Measurements from ENCODE around the gene SBNO2.

The SBNO2 gene

DNA sequence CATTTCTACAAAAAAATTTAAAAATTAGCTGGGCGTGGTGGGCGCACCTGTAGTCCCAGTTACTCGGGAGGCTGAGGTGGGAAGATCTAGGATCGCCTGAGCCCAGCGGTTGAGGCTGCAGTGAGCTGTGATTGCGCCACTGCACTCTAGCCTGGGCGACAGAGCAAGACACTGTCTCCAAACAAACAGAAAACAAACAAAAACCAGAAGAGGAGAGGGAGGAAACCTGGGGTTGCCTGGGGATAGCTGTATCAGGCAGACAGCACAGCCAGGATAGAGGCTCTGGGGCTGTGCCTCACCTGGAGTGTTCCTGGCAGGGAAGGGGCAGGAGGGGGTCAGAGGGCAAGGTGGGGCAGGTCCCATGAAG is 76.3 kb downstream of the SBNO2 start:
- H3K9ac ChIP-seq (ENCODE audit: low read length), result no peak overlapping the region
- no peak overlapping the region for H3K27ac ChIP-seq (ENCODE audit: low read depth, low read length, poor library complexity, severe bottlenecking)
- no peaks in the 10 kb centered on the region for H3K27me3 ChIP-seq (ENCODE audit: insufficient read depth, low read length)

DNA sequence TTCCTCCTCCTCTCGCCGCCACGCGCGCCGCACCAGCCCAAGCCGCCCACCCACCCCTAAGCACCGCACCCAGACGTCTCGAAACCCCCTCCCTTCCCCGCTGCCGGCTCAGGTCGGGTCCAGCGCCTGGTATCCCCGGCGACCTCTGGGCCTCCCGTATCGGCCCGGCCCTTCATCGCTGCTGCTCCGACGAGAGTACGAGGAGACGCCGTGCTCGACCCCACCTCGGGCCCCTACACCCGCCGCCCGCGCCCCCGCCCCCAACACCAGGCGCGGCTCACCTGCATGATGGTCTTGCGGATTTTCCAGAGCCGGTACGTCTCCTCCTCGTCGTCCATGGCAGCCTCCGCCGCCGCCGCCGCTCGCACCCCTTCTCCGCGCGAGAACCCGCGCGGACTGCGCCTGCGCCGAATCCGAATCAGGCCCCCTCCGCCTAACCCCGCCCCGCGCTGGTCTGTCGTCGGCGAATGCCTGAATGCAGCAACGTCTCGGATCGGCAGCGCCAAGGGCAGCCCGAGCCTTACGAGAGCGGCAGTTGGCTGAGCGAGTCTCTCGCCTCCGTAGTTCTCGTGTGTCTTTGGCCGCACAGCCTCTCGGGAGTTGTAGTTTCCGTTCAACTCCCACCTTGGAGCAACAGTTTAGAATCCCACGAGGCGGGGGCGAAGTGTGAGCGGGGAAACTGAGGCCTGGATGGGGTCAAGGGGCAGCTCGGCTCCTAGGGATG is 78.9 kb downstream of the SBNO2 start, which contains the start of gene POLR2E:
Gene POLR2E, minus strand, starts transcription at position 398 of the 724 bp plus-strand sequence. Its CDS starts 60 bp downstream, at position 338.
- no peak for TF ChIP-seq EZH2 (IDR thresholded peaks at IDR 0.05; ENCODE audit: borderline replicate concordance, low read length)
- peak within 1 kb of the TSS; percentile 50 for H3K27ac ChIP-seq (ENCODE audit: low read depth, low read length, poor library complexity, severe bottlenecking)
- H2AFZ ChIP-seq (ENCODE audit: low read length), result no peak within 1 kb of the TSS

More for the DNA sequence above, 76.3 kb downstream of the SBNO2 start:
- Histone ChIP-seq H3F3A (ENCODE audit: insufficient read depth, low read length) (no peaks in the 10 kb centered on the region), H2AFZ (ENCODE audit: low read length) (no peak overlapping the region), H4K20me1 (ENCODE audit: insufficient read depth, low read length) (no peaks in the 10 kb centered on the region), H3K9me2 (ENCODE audit: low read depth, low read length) (no peaks in the 10 kb centered on the region), H3K4me2 (ENCODE audit: low read length) (no peak overlapping the region), H3K4me1 (ENCODE audit: insufficient read depth, low read length, severe bottlenecking) (peaks cover 40% of the 10 kb centered on the region), H3K4me3 (ENCODE audit: low read depth, low read length, poor library complexity, severe bottlenecking) (no peak overlapping the region), H3K36me3 (ENCODE audit: insufficient read depth, low read length) (peaks cover 9% of the 10 kb centered on the region; the same call in 1 of the 2 replicates), H3K79me2 (ENCODE audit: insufficient read depth, low read length) (peaks cover 12% of the 10 kb centered on the region), H3K9me3 (ENCODE audit: low read length) (no peaks in the 10 kb centered on the region)
- TF ChIP-seq, protein P1, sequence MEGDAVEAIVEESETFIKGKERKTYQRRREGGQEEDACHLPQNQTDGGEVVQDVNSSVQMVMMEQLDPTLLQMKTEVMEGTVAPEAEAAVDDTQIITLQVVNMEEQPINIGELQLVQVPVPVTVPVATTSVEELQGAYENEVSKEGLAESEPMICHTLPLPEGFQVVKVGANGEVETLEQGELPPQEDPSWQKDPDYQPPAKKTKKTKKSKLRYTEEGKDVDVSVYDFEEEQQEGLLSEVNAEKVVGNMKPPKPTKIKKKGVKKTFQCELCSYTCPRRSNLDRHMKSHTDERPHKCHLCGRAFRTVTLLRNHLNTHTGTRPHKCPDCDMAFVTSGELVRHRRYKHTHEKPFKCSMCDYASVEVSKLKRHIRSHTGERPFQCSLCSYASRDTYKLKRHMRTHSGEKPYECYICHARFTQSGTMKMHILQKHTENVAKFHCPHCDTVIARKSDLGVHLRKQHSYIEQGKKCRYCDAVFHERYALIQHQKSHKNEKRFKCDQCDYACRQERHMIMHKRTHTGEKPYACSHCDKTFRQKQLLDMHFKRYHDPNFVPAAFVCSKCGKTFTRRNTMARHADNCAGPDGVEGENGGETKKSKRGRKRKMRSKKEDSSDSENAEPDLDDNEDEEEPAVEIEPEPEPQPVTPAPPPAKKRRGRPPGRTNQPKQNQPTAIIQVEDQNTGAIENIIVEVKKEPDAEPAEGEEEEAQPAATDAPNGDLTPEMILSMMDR (IDR thresholded peaks at IDR 0.05; ENCODE audit: low read length), result no peak
- no peak for TF ChIP-seq EZH2 (IDR thresholded peaks at IDR 0.05; ENCODE audit: borderline replicate concordance, low read length)

DNA sequence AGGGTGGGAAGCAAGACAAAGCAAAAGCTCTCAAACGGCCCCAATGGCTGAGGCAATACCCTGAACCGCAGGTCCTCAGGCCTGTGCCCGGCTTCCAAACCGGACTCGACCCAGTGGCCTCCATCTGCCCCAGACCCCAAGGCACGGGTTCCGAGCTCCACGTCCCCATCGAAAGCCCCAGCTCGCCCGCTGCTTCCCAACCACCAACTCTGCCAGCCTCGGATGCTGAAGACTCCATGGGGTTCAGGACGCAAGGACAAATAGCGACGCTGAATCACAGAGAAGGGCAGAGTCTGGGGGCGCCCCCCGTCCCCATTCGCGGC is 79.5 kb downstream of the SBNO2 start:
- Histone ChIP-seq H3K9me2 (ENCODE audit: low read depth, low read length) (no peaks in the 10 kb centered on the region), H3K36me3 (ENCODE audit: insufficient read depth, low read length) (peaks cover 29% of the 10 kb centered on the region), H3K27ac (ENCODE audit: low read depth, low read length, poor library complexity, severe bottlenecking) (peak overlapping the region; percentile 50), H3K4me1 (ENCODE audit: insufficient read depth, low read length, severe bottlenecking) (peaks cover 37% of the 10 kb centered on the region), H3K79me2 (ENCODE audit: insufficient read depth, low read length) (peaks cover 12% of the 10 kb centered on the region), H3K9me3 (ENCODE audit: low read length) (no peaks in the 10 kb centered on the region), H4K20me1 (ENCODE audit: insufficient read depth, low read length) (no peaks in the 10 kb centered on the region), H3K27me3 (ENCODE audit: insufficient read depth, low read length) (no peaks in the 10 kb centered on the region), H3K9ac (ENCODE audit: low read length) (peak overlapping the region; percentile 97), H3K4me3 (ENCODE audit: low read depth, low read length, poor library complexity, severe bottlenecking) (peak overlapping the region; percentile 99), H3K4me2 (ENCODE audit: low read length) (peak overlapping the region; percentile 99), H2AFZ (ENCODE audit: low read length) (no peak overlapping the region), H3F3A (ENCODE audit: insufficient read depth, low read length) (no peaks in the 10 kb centered on the region)
- TF ChIP-seq, protein P1 (IDR thresholded peaks at IDR 0.05; ENCODE audit: low read length), result no peak
- no peak for TF ChIP-seq EZH2 (IDR thresholded peaks at IDR 0.05; ENCODE audit: borderline replicate concordance, low read length)

More for the DNA sequence above, 78.9 kb downstream of the SBNO2 start, which contains the start of gene POLR2E:
- H3K4me3 ChIP-seq (ENCODE audit: low read depth, low read length, poor library complexity, severe bottlenecking), result peak within 1 kb of the TSS; percentile 99
- H3K79me2 ChIP-seq (ENCODE audit: insufficient read depth, low read length), result peaks cover 12% of the 10 kb centered on the region
- no peaks in the 10 kb centered on the region for H3K27me3 ChIP-seq (ENCODE audit: insufficient read depth, low read length)
- H3F3A ChIP-seq (ENCODE audit: insufficient read depth, low read length), result no peaks in the 10 kb centered on the region
- peak within 1 kb of the TSS; percentile 97 for H3K9ac ChIP-seq (ENCODE audit: low read length)
- H3K36me3 ChIP-seq (ENCODE audit: insufficient read depth, low read length), result peaks cover 27% of the 10 kb centered on the region
- no peaks in the 10 kb centered on the region for H3K9me3 ChIP-seq (ENCODE audit: low read length)
- peak within 1 kb of the TSS; percentile 99 for H3K4me2 ChIP-seq (ENCODE audit: low read length)
- H3K9me2 ChIP-seq (ENCODE audit: low read depth, low read length), result no peaks in the 10 kb centered on the region
- H3K4me1 ChIP-seq (ENCODE audit: insufficient read depth, low read length, severe bottlenecking), result peaks cover 33% of the 10 kb centered on the region
- no peaks in the 10 kb centered on the region for H4K20me1 ChIP-seq (ENCODE audit: insufficient read depth, low read length)
